GM18868 (cell line): ENCODE results near the gene IL22RA1.
A peak's percentile ranks its signal among the peaks of the same experiment; 100 is the strongest.

Experiments
- ATAC-seq: cut with Tn5 transposase; IDR thresholded peaks from one replicate; pipeline ENCODE4 v1.9.1; 2021; ENCODE audit warnings: mild to moderate bottlenecking, moderate library complexity; ENCODE audit not compliant: unreplicated experiment

Gene IL22RA1, protein sequence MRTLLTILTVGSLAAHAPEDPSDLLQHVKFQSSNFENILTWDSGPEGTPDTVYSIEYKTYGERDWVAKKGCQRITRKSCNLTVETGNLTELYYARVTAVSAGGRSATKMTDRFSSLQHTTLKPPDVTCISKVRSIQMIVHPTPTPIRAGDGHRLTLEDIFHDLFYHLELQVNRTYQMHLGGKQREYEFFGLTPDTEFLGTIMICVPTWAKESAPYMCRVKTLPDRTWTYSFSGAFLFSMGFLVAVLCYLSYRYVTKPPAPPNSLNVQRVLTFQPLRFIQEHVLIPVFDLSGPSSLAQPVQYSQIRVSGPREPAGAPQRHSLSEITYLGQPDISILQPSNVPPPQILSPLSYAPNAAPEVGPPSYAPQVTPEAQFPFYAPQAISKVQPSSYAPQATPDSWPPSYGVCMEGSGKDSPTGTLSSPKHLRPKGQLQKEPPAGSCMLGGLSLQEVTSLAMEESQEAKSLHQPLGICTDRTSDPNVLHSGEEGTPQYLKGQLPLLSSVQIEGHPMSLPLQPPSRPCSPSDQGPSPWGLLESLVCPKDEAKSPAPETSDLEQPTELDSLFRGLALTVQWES

DNA sequence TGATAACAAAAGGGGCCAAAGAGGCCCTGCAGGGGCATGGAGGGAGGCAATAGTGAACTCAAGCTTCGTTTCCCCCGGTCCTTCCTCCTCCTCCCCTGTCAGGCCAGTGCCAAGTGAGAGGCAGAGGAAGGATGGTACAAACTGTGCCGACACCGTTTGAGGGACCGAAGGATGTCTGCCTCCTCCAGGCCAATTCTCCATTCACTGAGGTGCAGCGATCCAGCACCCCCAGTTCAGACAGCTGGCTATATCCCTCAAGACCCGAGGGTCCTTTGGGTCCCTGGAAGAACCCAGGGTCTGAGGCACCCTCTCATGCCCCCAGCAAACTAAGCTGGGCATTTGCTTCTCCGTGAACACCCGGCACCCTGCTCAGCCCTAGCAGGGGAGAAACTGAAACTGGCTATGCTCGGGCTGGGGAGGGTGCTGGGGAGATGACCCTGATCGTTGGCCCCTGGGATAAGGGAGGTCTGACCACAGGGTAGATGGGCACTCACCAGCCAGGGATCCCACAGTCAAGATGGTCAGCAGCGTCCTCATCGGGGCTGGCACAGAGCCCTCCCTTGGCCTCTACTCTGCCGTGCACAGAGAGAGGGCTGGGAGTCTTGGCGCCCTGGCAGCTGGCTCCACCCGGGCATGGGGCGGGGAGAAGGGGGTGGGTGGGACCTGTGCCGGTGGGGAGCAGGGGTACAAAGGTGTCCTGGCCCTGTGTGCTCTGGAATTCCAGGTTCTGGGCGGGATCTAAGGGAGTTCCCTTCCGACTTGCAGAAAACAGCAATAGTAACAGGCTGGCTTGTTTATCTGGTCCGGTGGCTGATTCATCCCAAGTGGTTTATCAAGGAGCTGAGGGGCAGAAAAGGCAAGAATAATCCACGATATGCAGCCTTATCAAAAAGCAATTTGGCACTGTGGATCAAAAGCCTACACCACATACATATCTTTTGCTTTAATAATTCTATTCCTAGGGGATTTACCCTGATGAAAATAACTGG lies at the start of gene IL22RA1:
TSS of gene IL22RA1 (minus strand) at position 595 of the 989 bp plus-strand sequence. CDS start at position 537, 58 bp downstream.
- no peak for ATAC-seq

DNA sequence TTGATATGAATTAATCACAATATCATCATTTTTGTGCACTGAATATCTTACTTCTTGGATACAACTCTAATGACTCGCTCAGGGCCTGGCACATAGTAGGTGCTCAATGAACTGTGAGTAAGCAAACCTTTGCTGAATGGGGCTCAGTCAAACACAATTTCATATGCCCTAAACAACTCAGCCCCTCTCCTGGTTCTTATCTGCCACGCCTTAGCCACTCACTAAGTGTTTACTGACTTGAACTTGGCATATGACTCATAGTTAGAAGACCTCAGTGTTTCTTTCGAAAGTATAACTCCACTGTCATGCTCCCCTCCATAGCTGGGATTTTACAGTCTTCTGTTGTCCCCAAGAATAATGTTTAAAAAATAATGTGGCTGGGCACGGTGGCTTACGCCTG lies 48.9 kb upstream of the IL22RA1 start:
- ATAC-seq = peak; percentile 28

DNA sequence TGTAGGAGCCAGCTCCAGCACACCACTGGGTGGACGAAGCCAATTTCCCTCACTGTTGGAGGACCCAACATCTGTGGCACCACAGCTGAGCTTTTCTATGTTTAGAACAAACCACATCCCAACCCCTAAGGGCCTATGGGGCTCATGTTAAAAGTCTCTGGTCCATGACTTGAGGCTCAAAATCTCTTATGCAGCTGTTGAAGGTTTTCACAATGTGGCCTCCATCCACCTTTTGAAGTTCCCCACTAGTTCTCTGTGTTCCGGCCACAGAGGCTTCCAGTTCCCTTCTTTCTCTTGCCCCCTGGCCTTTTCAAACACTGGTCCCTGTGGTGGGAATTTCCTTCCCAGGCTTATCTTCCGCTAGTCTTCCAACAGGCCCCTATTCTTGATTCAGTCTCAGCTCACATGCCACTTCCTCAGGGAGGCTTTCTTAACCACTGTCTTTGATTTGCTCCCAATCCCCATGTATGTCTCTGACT lies 48.1 kb upstream of the IL22RA1 start:
- peak; percentile 44 for ATAC-seq

DNA sequence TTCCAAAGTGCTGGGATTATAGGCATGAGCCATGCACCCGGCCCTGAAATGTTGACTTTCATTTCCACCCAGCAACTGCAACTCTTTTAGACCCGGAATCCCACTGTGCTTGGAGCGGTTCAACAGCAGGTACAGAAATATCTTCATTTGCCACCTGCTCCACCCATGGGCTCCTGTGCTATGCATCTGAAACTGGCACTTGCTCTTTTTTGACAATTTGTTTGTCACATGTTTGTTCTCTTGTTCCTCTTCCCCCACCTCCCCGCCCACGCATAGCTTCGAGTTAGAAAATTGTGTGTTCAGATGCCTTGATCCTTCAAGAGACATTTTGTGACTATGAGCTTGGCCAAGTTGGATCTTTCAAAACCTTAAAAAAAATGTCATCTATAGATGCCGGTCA lies 46.6 kb upstream of the IL22RA1 start:
- no peak for ATAC-seq

DNA sequence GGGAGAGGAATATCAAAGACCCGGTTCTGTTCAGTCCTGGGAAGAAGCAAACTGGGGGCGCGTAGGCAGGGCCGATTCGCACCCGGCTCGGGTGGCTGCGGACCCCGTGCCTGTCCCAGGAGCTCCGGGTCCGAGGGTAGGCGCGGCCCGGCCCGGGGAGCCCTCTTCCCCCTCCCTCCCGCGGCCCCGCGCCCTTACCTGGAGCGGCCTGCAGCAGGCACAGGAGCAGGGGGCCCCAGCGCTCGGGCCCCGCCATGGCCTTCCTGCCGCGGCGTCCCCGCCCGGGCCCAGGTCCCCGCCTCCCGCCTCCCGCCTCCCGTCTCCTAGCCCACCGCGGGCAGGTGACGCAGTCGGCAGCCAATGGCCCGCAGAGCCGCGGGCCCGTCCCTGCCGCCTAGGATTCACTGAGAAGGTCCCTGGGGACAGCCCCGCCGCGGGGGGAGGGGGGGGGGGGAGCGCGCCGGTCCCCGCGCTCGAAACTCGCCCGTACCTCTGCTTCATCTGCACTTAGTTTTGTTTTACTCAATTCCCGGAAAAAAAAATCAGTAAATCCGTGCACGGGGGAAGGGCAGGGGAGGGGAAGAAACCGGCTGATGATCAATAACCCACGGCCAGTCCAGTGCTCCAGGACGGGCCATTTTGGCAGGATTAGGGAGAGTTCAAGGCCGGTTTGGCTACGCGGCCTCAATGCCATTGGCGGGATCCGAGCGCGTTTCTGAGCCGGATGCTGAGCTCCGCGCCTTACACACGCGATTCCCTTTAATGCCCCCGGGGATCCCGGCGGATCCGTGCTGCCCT lies 44.3 kb upstream of the IL22RA1 start, which contains the start of gene IFNLR1:
TSS of gene IFNLR1 (minus strand) at position 297 of the 798 bp plus-strand sequence. CDS start at position 256, 41 bp downstream.
- peak; percentile 42 for ATAC-seq

DNA sequence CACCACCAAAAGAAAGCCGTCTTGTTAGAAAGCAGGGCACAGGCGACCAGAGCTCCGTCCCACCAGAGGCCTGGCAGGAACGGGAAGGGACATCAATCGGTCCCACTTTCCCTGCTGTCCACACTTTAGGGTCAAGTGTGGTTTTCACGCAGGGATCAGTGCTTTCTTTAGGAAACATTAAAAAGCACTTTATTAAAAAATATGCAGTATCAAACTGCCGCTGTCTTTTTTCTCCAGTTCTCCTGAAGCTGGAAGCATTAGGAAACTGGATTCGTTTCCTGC lies 43.7 kb upstream of the IL22RA1 start:
- ATAC-seq = no peak

DNA sequence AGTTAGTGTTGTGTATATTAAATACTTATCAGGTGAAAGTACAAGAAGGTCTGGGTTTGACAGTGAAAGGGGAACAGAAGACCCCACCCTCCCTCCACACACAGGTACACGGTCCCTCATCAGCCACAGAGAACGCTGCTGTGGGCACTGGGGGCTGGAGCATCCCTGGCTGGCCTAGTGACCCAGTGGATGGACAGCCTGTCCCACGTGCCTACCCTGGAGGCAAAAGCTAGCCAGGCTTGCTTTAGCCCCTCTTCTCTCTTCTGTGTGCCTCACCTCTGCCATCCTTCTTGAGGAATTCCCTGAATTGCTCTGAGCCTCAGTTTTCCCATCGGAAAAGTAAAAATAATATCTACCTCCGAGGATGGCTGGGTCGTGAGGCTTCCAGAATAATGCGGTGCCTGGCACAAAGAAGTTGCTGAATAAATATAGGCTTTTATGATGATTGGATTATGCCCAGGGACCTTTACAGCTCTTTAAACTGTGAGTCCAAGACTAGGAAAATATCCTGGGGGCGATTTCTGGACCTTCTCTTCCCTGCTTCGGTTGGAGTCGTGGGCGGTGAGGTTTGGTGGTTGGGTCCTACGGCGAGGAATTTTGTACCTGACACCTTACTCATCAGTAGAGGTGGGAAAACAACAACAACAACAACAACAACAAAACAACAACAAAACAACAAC lies 43.2 kb upstream of the IL22RA1 start:
- no peak for ATAC-seq

DNA sequence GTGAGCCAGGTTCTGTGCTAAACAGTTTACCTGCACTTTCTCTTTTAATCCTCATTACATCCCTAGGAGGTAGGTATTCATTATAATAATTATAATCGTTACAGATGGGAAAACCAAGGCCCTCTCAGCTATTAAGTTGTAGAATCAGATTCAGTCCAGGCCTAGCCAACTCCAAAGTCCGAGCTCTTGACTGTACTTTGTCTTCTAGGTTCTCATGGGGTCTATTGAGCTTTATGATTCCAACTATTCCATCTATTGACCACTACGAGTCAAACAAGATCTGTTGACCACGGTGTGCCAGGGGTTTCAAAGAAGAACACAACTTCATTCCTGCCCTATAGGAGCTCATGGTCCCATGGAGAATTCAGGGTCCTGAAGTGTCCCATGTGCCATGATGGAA lies 42.1 kb upstream of the IL22RA1 start:
- ATAC-seq = no peak

DNA sequence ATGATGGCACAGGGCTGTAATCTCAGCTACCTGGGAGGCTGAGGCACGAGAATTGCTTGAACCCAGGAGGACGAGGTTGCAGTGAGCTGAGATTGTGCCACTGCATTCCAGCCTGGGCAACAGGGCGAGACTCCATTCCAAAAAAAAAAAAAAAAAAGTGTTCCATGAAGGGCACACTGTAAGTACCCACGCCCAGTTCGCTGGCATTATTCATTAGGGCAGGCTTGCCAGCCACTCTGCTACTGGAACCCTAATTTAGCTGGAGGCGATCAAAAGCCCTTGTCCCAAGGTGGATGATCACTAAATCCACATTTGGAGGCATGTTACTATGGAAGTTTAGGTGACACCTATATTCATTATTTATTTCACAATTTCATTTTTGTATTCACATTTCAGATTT lies 39.1 kb upstream of the IL22RA1 start:
- ATAC-seq = no peak

DNA sequence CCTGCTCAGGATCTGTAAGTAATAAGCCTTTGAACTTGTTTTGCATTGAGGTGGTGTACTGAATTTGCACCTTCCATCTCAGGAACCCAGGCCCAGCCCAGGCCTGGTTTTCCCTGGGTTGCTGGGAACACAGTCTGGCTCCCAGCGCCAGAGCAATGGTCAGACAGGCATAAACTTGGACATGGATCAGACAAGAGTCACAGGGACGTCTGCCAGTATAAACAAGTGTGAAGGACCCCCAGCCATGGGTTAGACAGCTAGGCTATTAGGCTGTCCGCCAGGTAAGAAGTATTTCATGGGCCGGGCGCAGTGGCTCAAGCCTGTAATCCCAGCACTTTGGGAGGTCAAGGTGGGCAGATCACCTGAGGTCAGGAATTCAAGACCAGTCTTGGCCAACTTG lies 38.7 kb upstream of the IL22RA1 start:
- ATAC-seq = no peak

DNA sequence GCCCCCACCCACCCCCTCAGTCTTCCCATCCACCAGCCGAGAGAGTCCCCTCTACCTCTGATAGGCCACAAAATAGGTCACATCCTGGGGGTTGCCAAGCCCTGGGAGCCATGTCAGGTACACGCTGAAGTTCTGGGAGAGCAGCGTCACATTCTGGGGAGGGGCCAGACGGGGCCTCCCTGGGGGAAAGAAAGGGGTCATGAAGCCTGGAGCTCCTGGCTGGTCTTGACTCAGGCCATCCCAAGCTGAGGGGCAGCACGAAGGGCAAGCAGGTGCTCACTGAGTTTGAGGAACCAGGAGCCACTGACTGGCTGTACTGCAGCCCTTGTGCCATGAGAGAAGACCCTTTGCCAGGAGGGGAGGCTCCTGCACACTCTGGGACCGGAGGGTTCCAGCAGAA lies 37.7 kb upstream of the IL22RA1 start:
- ATAC-seq = no peak

DNA sequence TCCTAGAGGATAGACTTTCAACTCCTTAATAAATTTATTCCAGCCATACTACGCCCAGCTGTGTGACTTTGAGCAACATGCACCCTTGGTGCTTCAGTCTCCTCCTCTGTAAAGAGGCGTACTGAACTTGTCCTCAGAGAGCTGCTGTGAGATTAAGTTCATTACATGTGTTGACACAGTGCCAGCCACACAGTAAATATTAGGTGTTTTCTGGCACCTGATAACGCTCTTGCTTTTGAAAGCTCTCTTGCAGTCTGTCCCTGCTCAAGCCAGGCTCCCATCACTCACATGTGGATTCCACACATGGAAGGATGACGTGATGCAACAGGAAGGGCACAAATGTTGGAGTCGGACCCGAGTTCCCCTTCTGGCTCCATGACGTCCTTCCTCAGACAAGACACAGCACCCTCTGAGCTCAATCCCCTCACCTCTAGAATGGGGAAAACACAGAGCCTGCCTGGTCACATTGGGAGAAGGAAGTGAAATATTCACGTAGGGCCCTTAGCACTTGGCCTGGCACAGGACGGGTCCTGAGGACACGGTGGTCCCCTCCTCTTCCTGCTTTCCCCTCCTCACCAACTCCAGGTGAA lies 36.4 kb upstream of the IL22RA1 start:
- no peak for ATAC-seq

DNA sequence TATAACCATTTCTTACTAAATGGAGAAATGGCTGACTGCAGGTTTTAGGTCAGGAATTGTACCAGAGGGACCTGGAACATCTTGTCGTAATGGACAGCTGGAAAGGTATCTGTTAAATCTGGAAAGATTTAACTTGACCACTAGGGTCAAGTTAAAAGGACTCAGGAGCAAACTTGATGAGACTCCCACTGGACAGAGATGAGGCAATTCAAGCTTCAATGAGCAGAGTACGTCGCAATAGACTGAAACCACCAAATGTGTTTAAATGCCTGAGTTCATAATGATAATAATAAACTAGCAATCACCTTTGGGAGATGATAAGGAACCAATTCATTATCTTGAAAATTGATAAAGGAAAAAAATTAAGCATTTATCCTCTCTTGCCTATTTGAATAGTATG lies 35.5 kb upstream of the IL22RA1 start:
- no peak for ATAC-seq

DNA sequence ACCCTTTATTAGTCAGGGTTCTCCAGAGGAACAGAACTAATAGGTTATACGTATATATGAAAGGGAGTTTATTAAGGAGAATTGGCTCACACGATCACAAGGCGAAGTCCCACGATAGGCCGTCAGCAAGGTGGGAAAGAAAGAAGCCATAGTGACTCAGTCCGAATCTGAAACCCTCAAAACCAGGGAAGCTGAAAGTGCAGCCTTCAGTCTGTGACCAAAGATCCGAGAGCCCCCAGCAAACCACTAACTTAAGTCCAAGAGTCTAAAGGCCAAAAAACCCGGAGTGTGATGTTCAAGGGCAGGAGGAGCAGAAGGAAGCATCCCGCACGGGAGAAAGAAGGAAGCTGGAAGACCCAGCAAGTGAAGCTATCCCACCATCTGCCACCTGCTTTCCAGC lies 34.2 kb upstream of the IL22RA1 start:
- no peak for ATAC-seq

DNA sequence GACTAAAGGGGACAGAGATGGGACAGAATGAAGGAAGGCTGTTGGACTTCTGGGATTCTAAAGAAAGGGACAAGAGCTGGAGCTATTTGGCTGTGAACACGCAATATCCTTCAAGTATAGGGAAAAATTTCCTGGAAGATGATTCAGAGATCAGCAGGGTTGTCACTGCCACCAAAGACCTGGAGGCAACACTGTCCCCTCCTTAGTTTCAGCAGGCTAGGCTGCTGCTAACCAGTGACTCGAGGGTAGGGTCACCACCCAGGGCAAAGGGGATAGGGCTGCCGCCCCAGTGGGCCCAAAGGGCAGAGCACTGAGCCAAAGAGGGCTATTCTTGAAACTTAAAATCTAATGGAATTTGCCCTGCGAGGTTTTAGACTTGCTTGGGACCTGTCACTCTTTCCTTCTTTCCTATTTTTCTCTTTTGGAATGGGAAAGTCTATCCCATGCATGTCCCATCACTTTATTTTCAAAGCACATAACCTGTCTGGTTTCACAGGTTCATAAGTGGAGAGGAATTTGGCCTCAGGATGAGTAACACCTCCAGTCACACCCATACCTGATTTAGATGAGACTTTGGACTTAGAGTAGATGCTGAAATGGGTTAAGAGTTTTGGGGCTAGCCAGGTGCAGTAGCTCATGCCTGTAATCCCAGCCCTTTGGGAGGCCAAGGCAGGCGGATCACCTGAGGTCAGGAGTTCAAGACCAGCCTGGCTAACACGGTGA lies 32.3 kb upstream of the IL22RA1 start:
- ATAC-seq = no peak

DNA sequence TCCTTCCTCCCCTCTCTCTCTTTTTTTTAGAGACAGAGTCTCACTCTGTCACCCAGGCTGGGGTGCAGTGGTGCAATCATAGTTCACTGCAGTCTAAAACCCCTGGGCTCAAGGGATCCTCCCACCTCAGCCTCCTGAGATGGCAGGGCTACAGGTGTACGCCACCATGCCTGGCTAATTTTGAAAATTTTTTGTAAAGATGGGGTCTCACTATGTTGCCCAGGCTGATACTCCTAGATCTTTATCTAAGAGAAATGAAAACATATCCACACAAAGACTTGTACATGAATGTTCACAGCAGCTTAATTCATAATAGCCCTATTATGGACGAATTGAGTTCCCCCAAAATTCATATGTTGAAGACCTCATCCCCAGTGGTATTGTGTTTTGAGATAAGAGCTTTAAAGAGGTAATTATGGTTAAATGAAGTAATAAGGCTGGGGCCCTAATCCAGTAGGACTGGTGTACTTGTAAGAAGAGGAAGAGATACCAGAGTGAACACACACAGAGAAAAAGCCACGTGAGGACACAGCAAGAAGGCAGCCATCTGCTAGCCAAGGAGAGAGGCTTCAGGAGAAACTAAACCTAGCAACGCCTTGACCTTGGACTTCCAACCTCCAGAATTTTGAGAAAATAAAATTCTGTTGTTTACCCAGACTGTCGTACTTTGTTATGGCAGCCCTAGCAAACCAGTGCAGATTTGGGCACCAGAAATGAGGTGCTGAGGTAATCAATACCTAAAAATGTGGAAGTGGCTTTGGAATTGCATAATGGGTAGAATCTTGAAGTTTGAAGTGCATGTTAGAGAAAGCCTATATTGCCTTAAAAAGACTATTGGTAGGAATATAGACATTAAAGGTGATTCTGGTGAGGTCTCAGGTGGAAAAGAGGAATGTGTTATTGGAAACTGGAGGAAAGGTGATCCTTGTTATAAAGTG lies 31.0 kb upstream of the IL22RA1 start:
- no peak for ATAC-seq

DNA sequence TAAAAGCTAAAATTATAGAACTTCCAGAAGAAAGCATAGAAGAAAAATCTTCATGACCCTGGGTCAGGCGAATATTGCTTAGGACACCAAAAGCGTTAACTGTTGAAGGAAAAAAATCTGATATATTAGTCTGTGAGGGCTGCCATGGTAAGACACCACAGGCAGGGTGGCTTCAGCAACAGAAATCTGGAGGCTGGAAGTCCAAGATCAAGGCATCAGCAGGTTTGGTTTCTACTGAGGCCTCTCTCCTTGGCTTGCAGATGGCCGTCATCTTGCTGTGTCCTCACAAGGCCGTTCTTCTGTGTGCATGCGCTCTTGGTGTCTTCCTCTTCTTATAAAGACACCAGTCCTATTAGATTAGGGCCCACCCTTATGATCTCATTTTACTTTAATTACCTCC lies 29.7 kb upstream of the IL22RA1 start:
- no peak for ATAC-seq

DNA sequence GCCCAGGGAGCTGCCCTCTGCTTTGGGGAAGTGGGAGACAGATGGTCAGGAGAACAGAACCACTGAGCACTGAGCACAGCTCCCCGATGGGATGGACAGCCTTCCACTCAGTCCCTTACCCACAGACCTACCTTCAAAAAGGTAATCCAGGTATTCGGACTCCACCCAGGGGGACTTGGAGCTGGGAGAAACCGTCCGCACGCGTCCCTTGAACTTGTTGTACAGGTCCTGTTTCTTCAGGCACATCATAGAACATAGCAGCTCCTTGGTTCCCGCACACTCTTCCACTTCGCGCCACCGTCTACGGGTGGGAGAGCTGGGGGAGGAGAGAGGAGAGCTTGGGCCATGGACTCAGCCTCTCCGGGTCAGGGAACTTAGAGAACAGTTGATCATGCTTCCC lies 26.3 kb upstream of the IL22RA1 start:
- ATAC-seq = no peak
